ENCODE results near the gene TNFRSF1A.

TNFRSF1A gene

DNA sequence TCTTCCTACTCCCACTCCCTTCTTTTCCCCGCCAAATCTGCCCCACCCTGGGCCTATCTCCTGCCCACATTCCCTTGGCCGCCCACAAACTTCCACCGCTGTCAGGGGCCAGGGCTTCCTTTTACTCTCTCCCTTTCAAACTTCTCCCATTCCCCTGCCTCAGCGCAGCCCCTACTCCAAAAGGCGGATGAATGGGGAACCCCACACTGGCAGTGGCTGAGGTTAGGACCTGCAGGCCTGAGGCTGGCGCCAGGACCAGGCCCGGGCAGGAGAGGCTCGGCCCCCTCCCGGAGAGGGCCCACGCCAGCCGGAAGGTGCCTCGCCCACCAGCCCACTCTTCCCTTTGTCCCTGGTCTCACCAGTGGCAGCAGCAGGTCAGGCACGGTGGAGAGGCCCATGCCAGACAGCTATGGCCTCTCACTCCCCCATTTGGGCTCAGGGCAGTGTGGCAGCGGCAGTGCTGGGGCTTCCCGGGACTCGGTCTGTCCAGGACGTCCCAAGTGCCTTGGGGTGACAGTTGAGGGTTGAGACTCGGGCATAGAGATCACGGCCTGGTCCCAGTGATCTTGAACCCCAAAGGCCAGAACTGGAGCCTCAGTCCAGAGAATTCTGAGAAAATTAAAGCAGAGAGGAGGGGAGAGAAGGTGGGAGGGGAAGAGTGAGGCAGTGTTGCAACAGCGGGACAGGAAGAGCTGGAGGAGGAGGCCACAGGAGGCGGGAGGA is at the start of gene TNFRSF1A:
Gene TNFRSF1A, minus strand, starts transcription at position 660 of the 723 bp plus-strand sequence. Its CDS starts 262 bp downstream, at position 398.
- no peak for DNase-seq

GRCh38 chr12:6391013-6391412 is 49.1 kb upstream of the TNFRSF1A start:
- DNase-seq = no peak

GRCh38 chr12:6390084-6390799 is 48.4 kb upstream of the TNFRSF1A start:
- no peak for DNase-seq

DNA sequence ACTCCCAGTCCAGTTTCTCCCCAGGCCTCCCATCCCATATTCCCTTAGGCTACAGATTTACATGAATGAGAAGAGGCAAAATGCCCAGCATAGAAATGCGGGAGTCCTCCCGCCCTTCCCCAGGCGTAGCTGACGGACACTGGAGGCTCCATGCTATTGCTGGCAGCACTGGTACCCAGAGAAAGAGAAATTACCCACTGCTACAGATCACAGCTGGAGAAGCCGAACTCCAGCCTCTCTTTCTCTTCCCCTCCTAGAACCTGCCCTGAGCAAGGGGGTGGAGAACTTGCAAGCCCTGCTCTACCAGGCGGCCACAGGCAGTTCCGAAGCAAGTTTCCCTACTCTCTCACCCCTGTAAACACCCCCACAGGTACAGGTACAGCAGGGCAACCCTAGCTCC is 45.7 kb upstream of the TNFRSF1A start:
- DNase-seq = no peak

DNA sequence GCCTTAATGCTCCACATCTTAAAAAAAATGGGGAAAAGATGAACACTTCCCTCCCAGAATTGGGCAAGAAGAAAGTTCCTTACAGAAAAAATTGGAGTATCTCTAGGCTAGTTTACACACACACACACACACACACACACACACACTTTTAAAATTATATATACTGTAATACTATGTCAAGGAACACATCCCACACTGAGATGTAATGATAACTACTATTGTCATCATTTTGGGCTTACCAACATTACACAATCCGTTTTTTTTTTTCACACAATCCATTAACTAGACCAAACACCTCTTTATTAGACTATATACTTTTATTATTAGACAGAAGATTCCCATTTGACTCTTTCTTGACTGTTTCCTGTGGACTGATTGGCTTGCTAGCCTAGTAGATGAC is 44.6 kb upstream of the TNFRSF1A start:
- no peak for DNase-seq

DNA sequence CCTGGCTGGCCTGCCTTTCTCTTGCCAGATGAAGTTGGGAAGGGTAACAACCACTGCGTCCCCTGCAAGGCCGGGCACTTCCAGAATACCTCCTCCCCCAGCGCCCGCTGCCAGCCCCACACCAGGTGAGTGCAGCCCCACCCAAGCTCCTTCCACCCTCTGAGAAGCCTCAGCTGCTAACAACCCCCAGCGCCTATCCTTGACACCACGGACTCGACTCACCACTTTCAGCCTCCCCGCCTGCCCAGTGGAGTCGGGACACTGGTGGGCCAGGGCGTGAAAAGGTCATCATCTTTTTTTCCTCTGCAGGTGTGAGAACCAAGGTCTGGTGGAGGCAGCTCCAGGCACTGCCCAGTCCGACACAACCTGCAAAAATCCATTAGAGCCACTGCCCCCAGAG is 44.2 kb upstream of the TNFRSF1A start:
- no peak for DNase-seq

GRCh38 chr12:6384499-6385436 is 42.9 kb upstream of the TNFRSF1A start:
- no peak for DNase-seq

- no peak for DNase-seq
Measured at GRCh38 chr12:6383572-6384498, 42.0 kb upstream of the TNFRSF1A start, which contains the start of gene LTBR. LTBR (plus strand) TSS chr12:6384162; CDS start chr12:6384359, 197 bp downstream.

- no peak for DNase-seq
Measured at GRCh38 chr12:6382982-6383381, 41.1 kb upstream of the TNFRSF1A start.

GRCh38 chr12:6382371-6382770 is 40.5 kb upstream of the TNFRSF1A start:
- no peak for DNase-seq

DNA sequence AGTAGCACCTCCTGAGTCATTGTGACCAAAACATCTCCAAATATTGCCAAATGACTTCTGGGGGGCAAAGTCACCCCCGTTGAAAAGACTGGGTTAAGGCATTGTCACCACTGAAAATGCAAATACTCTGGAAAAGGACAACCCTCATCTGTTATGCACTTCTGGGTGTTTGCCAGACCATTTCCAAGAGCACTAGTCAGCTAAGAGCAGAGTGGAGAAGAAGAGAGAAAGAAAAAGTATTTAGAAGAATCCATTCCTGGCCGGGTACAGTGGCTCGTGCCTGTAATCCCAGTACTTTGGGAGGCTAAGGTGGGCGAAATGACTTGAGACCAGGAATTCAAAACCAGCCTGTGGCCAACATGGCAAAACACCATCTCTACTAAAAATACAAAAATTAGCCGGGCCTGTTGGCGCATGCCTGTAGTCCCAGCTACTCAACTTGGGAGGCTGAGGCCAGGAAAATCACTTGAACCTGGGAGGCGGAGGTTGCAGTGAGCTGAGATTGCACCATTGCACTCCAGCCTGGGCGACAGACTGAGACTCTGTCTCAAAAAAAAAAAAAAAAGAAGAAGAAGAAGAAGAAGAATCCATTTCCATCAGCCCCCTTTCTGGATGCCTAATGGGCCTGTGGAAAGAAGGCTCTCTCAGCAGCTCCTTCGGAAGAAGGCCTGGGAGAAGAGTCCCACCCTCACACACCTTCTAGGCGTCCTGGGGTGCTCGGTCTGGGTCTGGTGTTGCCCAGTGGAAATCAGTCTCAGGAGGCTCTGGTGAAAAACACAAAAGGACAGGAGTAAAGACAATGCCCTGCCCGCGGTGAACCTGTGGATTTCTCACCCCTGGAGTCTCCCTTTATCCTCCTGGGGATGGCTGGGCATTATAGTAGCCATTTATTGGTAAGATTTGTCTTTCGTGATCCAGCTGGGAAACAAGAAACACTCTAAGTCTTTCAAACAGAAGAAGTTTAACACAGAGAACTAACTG is 38.6 kb upstream of the TNFRSF1A start:
- DNase-seq = no peak

- no peak for DNase-seq
Measured at GRCh38 chr12:6378709-6379472, 37.0 kb upstream of the TNFRSF1A start.

DNA sequence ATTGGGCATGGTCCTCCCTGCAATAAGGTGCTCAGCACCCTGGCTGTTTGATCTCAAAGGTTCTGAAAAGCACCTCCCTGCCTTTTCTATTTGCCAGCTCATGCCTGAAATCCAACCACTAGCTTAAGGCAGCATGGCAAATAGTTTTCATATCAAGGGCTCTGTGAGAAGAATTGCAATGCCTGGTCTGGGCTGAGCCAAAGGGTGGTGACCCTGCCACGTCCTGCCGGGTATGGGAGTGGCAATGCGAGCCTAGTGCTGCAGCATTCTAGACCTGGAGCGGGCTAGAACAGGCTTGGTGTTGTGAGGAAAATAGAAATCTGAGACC is 35.8 kb upstream of the TNFRSF1A start:
- DNase-seq = no peak

DNA sequence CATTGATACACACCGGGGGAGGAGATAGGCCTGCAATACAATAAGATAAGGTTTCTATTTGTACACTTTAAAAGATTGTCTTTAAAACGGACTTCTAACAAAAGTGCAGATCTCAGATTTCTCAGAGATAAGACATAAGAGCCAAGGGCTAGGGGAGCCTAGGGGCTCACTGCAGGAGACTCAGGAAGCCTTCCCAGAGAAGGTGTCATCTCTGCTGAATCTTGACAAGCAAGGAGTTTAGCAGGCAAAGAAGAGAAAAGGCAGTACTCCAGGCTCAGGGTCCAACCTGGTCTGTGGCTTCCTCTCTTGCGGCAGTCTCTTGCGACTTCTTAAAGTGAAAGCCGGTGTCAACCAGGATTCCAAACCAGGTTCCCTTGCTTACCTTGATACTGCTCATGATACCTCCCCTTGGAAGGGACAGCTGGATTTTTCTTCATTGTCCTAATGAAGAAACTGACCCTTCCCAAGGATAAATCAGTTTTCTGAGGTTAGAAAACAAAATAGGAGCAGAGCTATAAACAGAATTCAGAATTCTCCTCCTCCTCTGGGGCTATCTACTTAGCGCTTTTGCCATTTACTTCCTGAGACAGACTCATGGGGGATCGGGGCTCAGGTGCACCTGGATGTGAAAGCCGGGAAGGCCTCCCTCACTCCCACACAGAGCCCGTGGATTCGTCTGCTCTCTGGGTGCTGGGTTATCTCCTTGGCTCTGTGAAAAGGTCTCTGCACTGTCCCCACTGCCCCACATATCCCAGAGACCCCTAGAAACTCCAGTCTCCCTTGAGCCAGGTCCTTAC is 35.2 kb upstream of the TNFRSF1A start:
- DNase-seq = no peak

- no peak for DNase-seq
Measured at GRCh38 chr12:6376079-6376869, 34.4 kb upstream of the TNFRSF1A start.

DNA sequence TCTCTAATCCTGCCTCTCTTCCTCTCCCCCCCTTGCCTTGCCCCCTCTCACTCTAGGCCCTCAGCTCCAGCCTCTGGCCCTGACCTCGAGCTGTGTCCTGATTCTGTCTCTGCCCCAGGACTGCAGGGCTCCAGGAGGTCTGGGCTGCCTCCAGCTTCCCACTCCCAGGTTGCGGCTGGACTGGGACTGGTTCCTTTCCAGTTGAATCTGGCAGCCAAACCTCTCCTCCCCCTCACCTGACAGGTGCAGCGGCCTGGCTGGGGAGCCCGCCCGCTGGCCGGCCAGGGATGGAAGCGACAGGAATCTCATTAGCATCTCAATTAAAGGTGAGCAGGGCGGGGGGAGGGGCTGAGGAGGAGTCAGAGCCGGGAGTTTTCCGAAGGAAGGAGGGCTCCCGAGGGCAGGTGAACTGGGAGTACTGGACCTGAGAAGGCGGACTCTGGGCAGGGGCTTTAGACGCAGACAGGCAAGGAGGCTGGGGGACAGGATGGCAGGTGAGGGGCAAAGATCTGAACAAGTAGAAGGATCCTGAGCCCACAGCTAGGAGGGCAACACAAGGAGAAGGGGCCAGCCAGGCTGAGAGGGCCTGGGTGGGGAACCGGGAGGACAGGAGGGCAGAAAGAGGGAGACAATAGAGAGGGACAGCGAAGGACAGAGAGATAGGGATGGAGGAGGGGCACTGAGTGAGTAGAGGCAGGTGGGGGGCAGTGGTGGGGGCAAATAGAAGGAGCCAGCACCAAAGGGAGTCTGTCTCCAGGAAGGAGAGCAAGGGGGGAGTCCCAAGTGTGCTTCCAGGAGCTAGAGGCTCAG is 33.6 kb upstream of the TNFRSF1A start, which contains the start of gene SCNN1A:
Gene SCNN1A, minus strand, starts transcription at position 295 of the 810 bp plus-strand sequence. CDS start 780 bp downstream, outside the sequence.
- no peak for DNase-seq

DNA sequence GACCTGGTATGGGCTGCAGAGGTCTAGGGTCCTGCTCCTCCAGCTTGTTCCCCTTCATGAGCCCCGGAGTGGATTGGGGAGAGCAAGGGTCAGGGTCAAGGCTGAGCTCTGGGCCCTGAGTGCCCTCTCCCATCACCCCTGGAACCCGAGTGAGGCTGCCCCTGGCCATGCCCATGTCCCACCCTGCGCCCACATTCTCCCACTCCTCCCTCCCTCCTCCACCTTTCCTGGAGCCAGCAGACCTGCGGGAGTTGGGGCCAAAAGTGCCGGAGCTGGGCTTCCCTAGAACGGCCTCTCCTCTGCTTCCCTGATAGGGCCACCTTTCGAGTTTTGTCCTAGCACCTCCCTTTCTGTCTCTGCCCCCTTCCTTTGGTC is 32.9 kb upstream of the TNFRSF1A start:
- DNase-seq = no peak

Measured in NCI-H1436 (cell line).